Measurements from ENCODE around the gene UBE2E3.

UBE2E3 gene

GRCh38 chr2:181007086-181007837 lies 26.9 kb downstream of the UBE2E3 start:
- no peak for TF ChIP-seq CTCF (IDR thresholded peaks at IDR 0.05; ENCODE audit: borderline replicate concordance, control extremely low read depth, extremely low read depth, insufficient read depth, missing control alignments)
- in situ Hi-C loops (cut with MboI; ENCODE audit: low sequenced_read_pairs, unreplicated experiment), result no loop called here
- no peak for DNase-seq (ENCODE audit: low spot score)

GRCh38 chr2:181008407-181008806 lies 28.0 kb downstream of the UBE2E3 start:
- in situ Hi-C loops (cut with MboI; ENCODE audit: low sequenced_read_pairs, unreplicated experiment), result no loop called here
- no peak for TF ChIP-seq CTCF (IDR thresholded peaks at IDR 0.05; ENCODE audit: borderline replicate concordance, control extremely low read depth, extremely low read depth, insufficient read depth, missing control alignments)
- DNase-seq (ENCODE audit: low spot score), result no peak

GRCh38 chr2:181021199-181021789 lies 40.9 kb downstream of the UBE2E3 start:
- TF ChIP-seq CTCF (IDR thresholded peaks at IDR 0.05; ENCODE audit: borderline replicate concordance, control extremely low read depth, extremely low read depth, insufficient read depth, missing control alignments), result no peak
- in situ Hi-C loops (cut with MboI; ENCODE audit: low sequenced_read_pairs, unreplicated experiment), result no loop called here
- DNase-seq (ENCODE audit: low spot score), result no peak

- DNase-seq (ENCODE audit: low spot score), result no peak
- in situ Hi-C loops (cut with MboI; ENCODE audit: low sequenced_read_pairs, unreplicated experiment), result no loop called here
- no peak for TF ChIP-seq CTCF (IDR thresholded peaks at IDR 0.05; ENCODE audit: borderline replicate concordance, control extremely low read depth, extremely low read depth, insufficient read depth, missing control alignments)
These were observed 42.2 kb downstream of the UBE2E3 start for GRCh38 chr2:181022652-181023051.

GRCh38 chr2:181025004-181025403 lies 44.6 kb downstream of the UBE2E3 start:
- in situ Hi-C loops (cut with MboI; ENCODE audit: low sequenced_read_pairs, unreplicated experiment), result no loop called here
- no peak for TF ChIP-seq CTCF (IDR thresholded peaks at IDR 0.05; ENCODE audit: borderline replicate concordance, control extremely low read depth, extremely low read depth, insufficient read depth, missing control alignments)
- no peak for DNase-seq (ENCODE audit: low spot score)

- no peak for DNase-seq (ENCODE audit: low spot score)
- no peak for TF ChIP-seq CTCF (IDR thresholded peaks at IDR 0.05; ENCODE audit: borderline replicate concordance, control extremely low read depth, extremely low read depth, insufficient read depth, missing control alignments)
- in situ Hi-C loops (cut with MboI; ENCODE audit: low sequenced_read_pairs, unreplicated experiment), result no loop called here
These were observed 56.0 kb downstream of the UBE2E3 start for GRCh38 chr2:181036445-181036844.
